ENCODE results near the gene ELL. TPM values are rescaled to one million over a fixed set of nuclear protein-coding genes. Genes with fewer than 3 reads are reported as not detected.

Gene ELL
- total and polyA plus RNA-seq, 9 donors: 1.6 to 22.3 (median 17.0) TPM

- Histone ChIP-seq H3K27me3 (no peaks in the 10 kb centered on the region), H3K4me1 (ENCODE audit: insufficient read depth) (no peaks in the 10 kb centered on the region), H3K27ac (no peak overlapping the region), H3K9me3 (no peaks in the 10 kb centered on the region), H3K4me3 (no peak overlapping the region), H3K36me3 (no peaks in the 10 kb centered on the region)
- no peak for DNase-seq
- 87 to 91% (median 89%) methylated on average over 10 of the region's 10 CpGs for WGBS, 3 donors
- intact Hi-C loops (cut with DNase I): no loop called here
- TF ChIP-seq EP300 (IDR thresholded peaks at IDR 0.05): no peak
- TF ChIP-seq POLR2A (IDR thresholded peaks at IDR 0.05): no peak
- TF ChIP-seq, protein P1, sequence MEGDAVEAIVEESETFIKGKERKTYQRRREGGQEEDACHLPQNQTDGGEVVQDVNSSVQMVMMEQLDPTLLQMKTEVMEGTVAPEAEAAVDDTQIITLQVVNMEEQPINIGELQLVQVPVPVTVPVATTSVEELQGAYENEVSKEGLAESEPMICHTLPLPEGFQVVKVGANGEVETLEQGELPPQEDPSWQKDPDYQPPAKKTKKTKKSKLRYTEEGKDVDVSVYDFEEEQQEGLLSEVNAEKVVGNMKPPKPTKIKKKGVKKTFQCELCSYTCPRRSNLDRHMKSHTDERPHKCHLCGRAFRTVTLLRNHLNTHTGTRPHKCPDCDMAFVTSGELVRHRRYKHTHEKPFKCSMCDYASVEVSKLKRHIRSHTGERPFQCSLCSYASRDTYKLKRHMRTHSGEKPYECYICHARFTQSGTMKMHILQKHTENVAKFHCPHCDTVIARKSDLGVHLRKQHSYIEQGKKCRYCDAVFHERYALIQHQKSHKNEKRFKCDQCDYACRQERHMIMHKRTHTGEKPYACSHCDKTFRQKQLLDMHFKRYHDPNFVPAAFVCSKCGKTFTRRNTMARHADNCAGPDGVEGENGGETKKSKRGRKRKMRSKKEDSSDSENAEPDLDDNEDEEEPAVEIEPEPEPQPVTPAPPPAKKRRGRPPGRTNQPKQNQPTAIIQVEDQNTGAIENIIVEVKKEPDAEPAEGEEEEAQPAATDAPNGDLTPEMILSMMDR (IDR thresholded peaks at IDR 0.05): no peak
These were observed 14.6 kb upstream of the ELL start for GRCh38 chr19:18536475-18536874.

DNA sequence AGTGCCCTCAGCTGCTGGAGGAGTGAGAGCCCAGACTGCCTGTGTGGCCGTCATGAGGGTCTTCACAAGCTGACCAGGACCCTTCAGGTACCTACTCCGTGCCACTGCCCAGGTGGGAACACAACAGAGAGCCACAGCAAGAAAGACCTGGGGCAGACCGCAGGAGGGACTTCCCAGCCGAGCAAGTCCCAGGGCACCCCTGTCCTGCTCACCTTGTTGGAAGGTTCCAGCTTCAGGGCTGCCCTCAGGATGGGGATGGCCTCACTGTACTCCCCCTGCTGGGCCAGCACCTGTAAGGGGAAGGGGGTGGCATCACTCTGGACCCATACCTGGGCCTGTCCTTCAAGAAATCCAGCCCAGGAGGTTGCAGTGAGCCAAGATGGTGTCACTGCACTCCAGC, 11.2 kb upstream of the ELL start:
- H3K27ac ChIP-seq: no peak overlapping the region
- no peaks in the 10 kb centered on the region for H3K9me3 ChIP-seq
- H3K27me3 ChIP-seq: no peaks in the 10 kb centered on the region
- DNase-seq: no peak
- TF ChIP-seq EP300 (IDR thresholded peaks at IDR 0.05) (no peak), POLR2A (IDR thresholded peaks at IDR 0.05) (no peak)
- TF ChIP-seq, protein P1 (IDR thresholded peaks at IDR 0.05): no peak
- no peak overlapping the region for H3K4me3 ChIP-seq
- WGBS, 3 donors: 87 to 100% (median 91%) methylated on average over 2 to 4 of the region's 4 CpGs
- intact Hi-C loops (cut with DNase I): no loop called here
- no peaks in the 10 kb centered on the region for H3K36me3 ChIP-seq
- no peaks in the 10 kb centered on the region for H3K4me1 ChIP-seq (ENCODE audit: insufficient read depth)

DNA sequence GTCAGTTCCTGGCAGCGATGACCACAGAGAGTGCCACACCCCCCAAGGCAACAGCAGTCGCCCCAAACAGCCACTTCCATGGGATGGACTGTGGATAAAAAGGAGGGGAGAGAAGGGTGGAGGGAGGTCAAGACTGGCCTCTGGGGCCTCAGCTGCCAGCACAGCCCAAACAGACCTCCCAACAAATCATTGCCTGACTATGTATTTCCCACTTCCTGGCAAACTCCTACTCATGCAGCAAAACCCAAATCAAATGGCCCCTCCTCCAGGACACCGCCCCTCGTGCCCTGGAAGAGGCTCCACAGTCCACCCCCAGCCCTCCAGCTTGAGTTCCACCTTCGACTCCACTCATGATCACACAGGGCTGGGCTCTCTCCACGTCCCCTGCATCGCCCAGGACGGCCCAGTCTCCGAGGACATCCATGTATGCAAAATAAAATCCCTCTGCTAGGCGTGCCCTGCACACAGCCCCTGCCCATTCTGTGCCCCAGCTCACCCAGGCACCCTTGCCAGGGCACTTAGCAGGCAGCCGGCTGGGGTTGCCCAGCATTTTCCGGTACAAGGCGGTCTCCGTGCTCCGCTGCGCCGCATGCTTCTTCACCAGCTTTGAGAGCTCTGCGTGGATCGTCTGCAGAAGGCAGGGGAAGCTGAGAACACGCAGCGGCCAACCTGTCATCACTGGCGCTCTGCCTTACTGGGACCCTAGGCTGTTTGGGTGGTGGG, 10.5 kb upstream of the ELL start:
- intact Hi-C loops (cut with DNase I): no loop called here
- no peaks in the 10 kb centered on the region for H3K36me3 ChIP-seq

DNA sequence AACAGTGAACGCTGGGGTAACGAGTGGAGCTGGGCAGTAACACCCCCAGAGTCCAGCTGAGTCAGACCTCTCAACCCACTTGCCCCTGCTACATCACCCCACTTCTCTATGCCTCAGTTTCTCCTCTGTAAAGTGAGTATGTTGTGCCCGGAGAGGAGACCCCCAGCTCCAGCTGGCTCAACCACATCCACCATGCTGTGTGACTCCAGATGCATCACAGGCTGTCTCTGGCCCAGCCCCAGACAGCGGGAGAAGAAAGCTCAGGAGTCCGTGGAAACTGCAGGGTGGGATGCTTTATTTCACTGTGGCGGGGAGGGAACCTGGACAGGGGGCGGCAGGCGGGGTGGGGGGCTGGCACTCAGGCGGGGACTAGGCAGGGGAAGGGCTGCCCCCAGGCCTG, 9.6 kb upstream of the ELL start:
- 79 to 91% (median 87%) methylated on average over 9 of the region's 9 CpGs for WGBS, 3 donors
- Histone ChIP-seq H3K4me1 (ENCODE audit: insufficient read depth) (no peaks in the 10 kb centered on the region), H3K36me3 (no peaks in the 10 kb centered on the region), H3K27me3 (no peaks in the 10 kb centered on the region), H3K4me3 (no peak overlapping the region), H3K9me3 (no peaks in the 10 kb centered on the region), H3K27ac (no peak overlapping the region)
- intact Hi-C loops (cut with DNase I): no loop called here
- DNase-seq: no peak
- TF ChIP-seq EP300 (IDR thresholded peaks at IDR 0.05): no peak
- TF ChIP-seq, protein P1 (IDR thresholded peaks at IDR 0.05): no peak
- no peak for TF ChIP-seq POLR2A (IDR thresholded peaks at IDR 0.05)

More for the DNA sequence above, 10.5 kb upstream of the ELL start:
- TF ChIP-seq EP300 (IDR thresholded peaks at IDR 0.05) (no peak), POLR2A (IDR thresholded peaks at IDR 0.05) (no peak)
- TF ChIP-seq, protein P1 (IDR thresholded peaks at IDR 0.05): no peak
- H3K27ac ChIP-seq: no peak overlapping the region
- DNase-seq: no peak
- H3K4me1 ChIP-seq (ENCODE audit: insufficient read depth): no peaks in the 10 kb centered on the region
- H3K27me3 ChIP-seq: no peaks in the 10 kb centered on the region
- H3K4me3 ChIP-seq: no peak overlapping the region
- H3K9me3 ChIP-seq: no peaks in the 10 kb centered on the region
- 91 to 93% (median 93%) methylated on average over 22 of the region's 22 CpGs for WGBS, 3 donors

All from ovary (tissue), 9 donors.